Adrenal gland (tissue), 5 donors: ENCODE measurements around the gene FAM76A.

ENCODE experiments used
- POLR2A ChIP-seq, 2 donors: fragments of 450-650 bp; IDR thresholded peaks; one replicate each; pipeline ENCODE4 v1.6.1; 2017; ENCODE audit warnings: antibody characterized with exemption in 2 of 2, mild to moderate bottlenecking in 2 of 2, moderate library complexity in 1 of 2
- TF ChIP-seq, protein P1 (sequence below), 6 experiments: fragments of 450-650 bp in 4 of 6; fragments of 200-600 bp in 2 of 6; sonication (generic) in 1 of 6; IDR thresholded peaks; 1 replicate in 5 of 6; 2 replicates in 1 of 6; pipeline versions ENCODE4 v1.5.1 to v1.8.0; 2016 to 2021; ENCODE audit warnings: antibody characterized with exemption in 6 of 6, mild to moderate bottlenecking in 2 of 6, moderate library complexity in 1 of 6
- donor health status: DM: no; HTN: no; CAD: no.

DNA sequence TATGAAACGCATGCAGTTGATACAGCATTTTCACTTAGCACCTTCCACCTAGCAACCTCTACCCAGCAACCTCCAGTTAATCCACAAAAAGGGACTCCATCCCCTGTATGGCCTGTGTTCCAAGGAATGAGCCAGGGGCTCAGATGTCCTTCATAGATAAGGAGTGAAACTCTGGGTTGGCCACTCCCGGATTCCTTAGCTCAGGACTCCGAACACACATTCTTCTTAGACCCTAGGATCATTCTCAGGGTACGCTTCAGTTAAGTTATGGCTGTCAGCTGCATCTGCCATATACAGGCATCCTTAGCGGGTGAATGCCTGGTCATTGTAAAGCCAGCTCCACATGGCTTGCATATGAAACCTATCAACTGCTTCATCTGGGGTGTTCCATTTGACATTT is 37.9 kb upstream of the FAM76A start:
- TF ChIP-seq, protein P1, sequence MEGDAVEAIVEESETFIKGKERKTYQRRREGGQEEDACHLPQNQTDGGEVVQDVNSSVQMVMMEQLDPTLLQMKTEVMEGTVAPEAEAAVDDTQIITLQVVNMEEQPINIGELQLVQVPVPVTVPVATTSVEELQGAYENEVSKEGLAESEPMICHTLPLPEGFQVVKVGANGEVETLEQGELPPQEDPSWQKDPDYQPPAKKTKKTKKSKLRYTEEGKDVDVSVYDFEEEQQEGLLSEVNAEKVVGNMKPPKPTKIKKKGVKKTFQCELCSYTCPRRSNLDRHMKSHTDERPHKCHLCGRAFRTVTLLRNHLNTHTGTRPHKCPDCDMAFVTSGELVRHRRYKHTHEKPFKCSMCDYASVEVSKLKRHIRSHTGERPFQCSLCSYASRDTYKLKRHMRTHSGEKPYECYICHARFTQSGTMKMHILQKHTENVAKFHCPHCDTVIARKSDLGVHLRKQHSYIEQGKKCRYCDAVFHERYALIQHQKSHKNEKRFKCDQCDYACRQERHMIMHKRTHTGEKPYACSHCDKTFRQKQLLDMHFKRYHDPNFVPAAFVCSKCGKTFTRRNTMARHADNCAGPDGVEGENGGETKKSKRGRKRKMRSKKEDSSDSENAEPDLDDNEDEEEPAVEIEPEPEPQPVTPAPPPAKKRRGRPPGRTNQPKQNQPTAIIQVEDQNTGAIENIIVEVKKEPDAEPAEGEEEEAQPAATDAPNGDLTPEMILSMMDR (IDR thresholded peaks at IDR 0.05), result no peak
- TF ChIP-seq POLR2A (IDR thresholded peaks at IDR 0.05), result no peak
